GM12801 (cell line): Measurements from ENCODE around the gene PRUNE2.

Experiments used
- CTCF ChIP-seq: IDR thresholded peaks from one replicate; pipeline ENCODE4 v1.5.1; 2011; ENCODE audit warnings: control low read depth; ENCODE audit not compliant: insufficient read length; ENCODE audit errors: extremely low read depth

PRUNE2 gene

GRCh38 chr9:76681556-76681955 lies 224.4 kb downstream of the PRUNE2 start:
- no peak for TF ChIP-seq CTCF

- TF ChIP-seq CTCF = no peak
Measured at GRCh38 chr9:76680716-76681425, 225.0 kb downstream of the PRUNE2 start.

GRCh38 chr9:76677481-76678055 lies 228.3 kb downstream of the PRUNE2 start:
- TF ChIP-seq CTCF = no peak

- no peak for TF ChIP-seq CTCF
Measured at GRCh38 chr9:76676857-76677256, 229.1 kb downstream of the PRUNE2 start.

- no peak for TF ChIP-seq CTCF
Measured at GRCh38 chr9:76667521-76667957, 238.4 kb downstream of the PRUNE2 start.

GRCh38 chr9:76665458-76665857 lies 240.5 kb downstream of the PRUNE2 start:
- TF ChIP-seq CTCF = no peak

GRCh38 chr9:76664120-76664519 lies 241.8 kb downstream of the PRUNE2 start:
- TF ChIP-seq CTCF = no peak
